Upper lobe of left lung (tissue), 4 donors: ENCODE data around the gene DSC2.

Source experiments
- CTCF ChIP-seq, 6 experiments: fragments of 450-650 bp in 4 of 6; fragments of 200-600 bp in 2 of 6; sonication (generic) in 2 of 6; IDR thresholded peaks; one replicate each; pipeline ENCODE4 v1.5.1; 2016 to 2019; ENCODE audit warnings: antibody characterized with exemption in 6 of 6
- EP300 ChIP-seq, 4 donors: sonication (generic); formaldehyde crosslinking; IDR thresholded peaks; one replicate each; pipeline ENCODE4 v1.5.1; 2017; ENCODE audit warnings: antibody characterized with exemption in 4 of 4, control low read depth in 2 of 4
- POLR2A ChIP-seq, 4 donors: fragments of 450-650 bp; IDR thresholded peaks; one replicate each; pipeline ENCODE4 v1.5.1; 2016 to 2017; ENCODE audit warnings: antibody characterized with exemption in 4 of 4, mild to moderate bottlenecking in 2 of 4
- POLR2AphosphoS5 ChIP-seq, 2 donors: sonication (generic); formaldehyde crosslinking; IDR thresholded peaks; one replicate each; pipeline ENCODE4 v1.5.1; 2017; ENCODE audit warnings: antibody characterized with exemption in 2 of 2

GRCh38 chr18:31050635-31051034 lies 51.6 kb downstream of the DSC2 start:
- no peak for TF ChIP-seq POLR2AphosphoS5 (IDR thresholded peaks at IDR 0.05)
- TF ChIP-seq CTCF (IDR thresholded peaks at IDR 0.05), result no peak
- no peak for TF ChIP-seq EP300 (IDR thresholded peaks at IDR 0.05)
- TF ChIP-seq POLR2A (IDR thresholded peaks at IDR 0.05), result no peak
